HEK293 (cell line): Measurements from ENCODE around the gene CTNNA2.

Source experiments
- CTCF ChIA-PET: fragments of 350-600 bp; formaldehyde crosslinking; extraction: SDS; loops from one replicate; lab custom pipeline; 2021; ENCODE audit warnings: antibody characterized with exemption; lab: Yijun Ruan, JAX
- POLR2A ChIA-PET: fragments of 300-600 bp; formaldehyde crosslinking; extraction: SDS; loops from one replicate; lab custom pipeline; 2020; ENCODE audit warnings: antibody characterized with exemption, inconsistent platforms; lab: Yijun Ruan, JAX
- H3K27ac ChIP-seq: fragments of 200-500 bp; sonication (Bioruptor generic); 2 replicates; pipeline ENCODE4 v1.5.1; 2014; ENCODE audit warnings: low read depth, low read length, control low read depth, inconsistent platforms; ENCODE audit errors: extremely low read depth
- H3K36me3 ChIP-seq, 2 experiments: fragments of 200-500 bp in 1 of 2; sonication (Bioruptor generic) in 1 of 2; 1 replicate in 1 of 2; 2 replicates in 1 of 2; pipeline ENCODE4 v1.5.1; 2014 to 2017; ENCODE audit warnings: inconsistent platforms in 2 of 2, low read length in 2 of 2; ENCODE audit not compliant: control insufficient read depth in 2 of 2, insufficient read depth in 1 of 2
- H3K4me1 ChIP-seq: fragments of 200-500 bp; sonication (Bioruptor generic); 2 replicates; pipeline ENCODE4 v1.5.1; 2014; ENCODE audit warnings: mild to moderate bottlenecking, low read length, inconsistent platforms; ENCODE audit not compliant: control insufficient read depth, insufficient read depth
- H3K4me3 ChIP-seq: 2 replicates; pipeline ENCODE4 v1.5.1; 2011; ENCODE audit warnings: low read depth, mild to moderate bottlenecking, control low read depth, low read length, moderate library complexity
- H3K9me3 ChIP-seq: fragments of 200-500 bp; sonication (Bioruptor generic); 2 replicates; pipeline ENCODE4 v1.5.1; 2014; ENCODE audit warnings: low read depth, low read length, inconsistent platforms; ENCODE audit not compliant: control insufficient read depth, insufficient read depth
- HOXC10 ChIP-seq: sonication (generic); formaldehyde crosslinking; IDR thresholded peaks from 2 replicates; pipeline ENCODE4 v1.8.1; 2023; ENCODE audit warnings: mild to moderate bottlenecking, missing genetic modification reagents
- PRDM10 ChIP-seq: fragments of 450-650 bp; formaldehyde crosslinking; IDR thresholded peaks from 2 replicates; pipeline ENCODE4 v1.5.1; 2016; ENCODE audit warnings: missing biosample characterization, missing genetic modification characterization
- ZFP37 ChIP-seq: fragments of 450-650 bp; formaldehyde crosslinking; IDR thresholded peaks from 2 replicates; pipeline ENCODE4 v1.5.1; 2016; ENCODE audit warnings: missing biosample characterization, missing genetic modification characterization
- ZNF157 ChIP-seq: fragments of 450-650 bp; formaldehyde crosslinking; IDR thresholded peaks from 2 replicates; pipeline ENCODE4 v1.5.1; 2016; ENCODE audit warnings: missing biosample characterization, missing genetic modification characterization
- ZNF324 ChIP-seq: fragments of 450-650 bp; formaldehyde crosslinking; IDR thresholded peaks from 2 replicates; pipeline ENCODE4 v1.5.1; 2016; ENCODE audit warnings: missing biosample characterization, missing genetic modification characterization
- ZNF341 ChIP-seq: fragments of 450-650 bp; formaldehyde crosslinking; IDR thresholded peaks from 2 replicates; pipeline ENCODE4; 2016; ENCODE audit warnings: low read depth, missing biosample characterization, missing genetic modification characterization
- ZNF398 ChIP-seq: fragments of 450-650 bp; formaldehyde crosslinking; IDR thresholded peaks from 2 replicates; pipeline ENCODE4 v1.5.1; 2017; ENCODE audit warnings: missing biosample characterization, missing genetic modification characterization
- ZNF518A ChIP-seq: fragments of 450-650 bp; formaldehyde crosslinking; conservative IDR thresholded peaks from 2 replicates; pipeline ENCODE4 v1.5.1; 2016; ENCODE audit warnings: low read depth, missing biosample characterization, missing genetic modification characterization
- ZNF521 ChIP-seq: fragments of 450-650 bp; formaldehyde crosslinking; IDR thresholded peaks from 2 replicates; pipeline ENCODE4 v1.5.1; 2017; ENCODE audit warnings: missing biosample characterization, mild to moderate bottlenecking, missing genetic modification characterization
- ZNF610 ChIP-seq: fragments of 450-650 bp; formaldehyde crosslinking; IDR thresholded peaks from 2 replicates; pipeline ENCODE4 v1.5.1; 2016; ENCODE audit warnings: missing biosample characterization, missing genetic modification characterization, borderline replicate concordance
- ZNF624 ChIP-seq: fragments of 450-650 bp; formaldehyde crosslinking; IDR thresholded peaks from 2 replicates; pipeline ENCODE4 v1.5.1; 2017; ENCODE audit warnings: missing biosample characterization, missing genetic modification characterization
- ZNF707 ChIP-seq: fragments of 450-650 bp; formaldehyde crosslinking; IDR thresholded peaks from 2 replicates; pipeline ENCODE4 v1.5.1; 2016; ENCODE audit warnings: missing biosample characterization, missing genetic modification characterization
- ZNF837 ChIP-seq: fragments of 450-650 bp; formaldehyde crosslinking; IDR thresholded peaks from 2 replicates; pipeline ENCODE4 v1.5.1; 2016; ENCODE audit warnings: missing biosample characterization, missing genetic modification characterization
- TF ChIP-seq, protein P1 (sequence below): IDR thresholded peaks from 2 replicates; pipeline ENCODE4 v1.6.1; 2011; ENCODE audit warnings: mild to moderate bottlenecking, low read depth, low read length, borderline replicate concordance

CTNNA2 gene

DNA sequence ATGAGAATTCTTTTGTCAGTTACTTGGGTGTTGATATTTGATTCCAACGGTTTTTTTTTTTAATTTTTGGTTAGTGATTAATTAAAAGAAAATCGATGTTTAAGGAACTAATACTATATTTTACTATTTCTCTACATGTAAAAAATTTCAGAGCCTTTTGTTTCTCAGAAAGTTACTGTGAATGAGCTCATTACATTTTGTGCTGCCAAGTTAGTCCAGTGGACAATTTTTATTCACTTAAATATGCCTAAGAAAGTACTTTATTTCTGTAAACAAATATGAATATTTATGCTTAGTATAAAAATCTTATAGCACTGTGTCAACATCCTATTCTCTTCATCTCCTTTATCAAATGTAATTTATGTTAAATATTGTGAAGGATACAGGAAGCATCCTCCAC is 309.3 kb downstream of the CTNNA2 start (continued):
- TF ChIP-seq ZNF837 (tag by site-specific recombination) = no peak
- TF ChIP-seq ZNF324 (tag by site-specific recombination) = no peak
- TF ChIP-seq ZNF521 = no peak

DNA sequence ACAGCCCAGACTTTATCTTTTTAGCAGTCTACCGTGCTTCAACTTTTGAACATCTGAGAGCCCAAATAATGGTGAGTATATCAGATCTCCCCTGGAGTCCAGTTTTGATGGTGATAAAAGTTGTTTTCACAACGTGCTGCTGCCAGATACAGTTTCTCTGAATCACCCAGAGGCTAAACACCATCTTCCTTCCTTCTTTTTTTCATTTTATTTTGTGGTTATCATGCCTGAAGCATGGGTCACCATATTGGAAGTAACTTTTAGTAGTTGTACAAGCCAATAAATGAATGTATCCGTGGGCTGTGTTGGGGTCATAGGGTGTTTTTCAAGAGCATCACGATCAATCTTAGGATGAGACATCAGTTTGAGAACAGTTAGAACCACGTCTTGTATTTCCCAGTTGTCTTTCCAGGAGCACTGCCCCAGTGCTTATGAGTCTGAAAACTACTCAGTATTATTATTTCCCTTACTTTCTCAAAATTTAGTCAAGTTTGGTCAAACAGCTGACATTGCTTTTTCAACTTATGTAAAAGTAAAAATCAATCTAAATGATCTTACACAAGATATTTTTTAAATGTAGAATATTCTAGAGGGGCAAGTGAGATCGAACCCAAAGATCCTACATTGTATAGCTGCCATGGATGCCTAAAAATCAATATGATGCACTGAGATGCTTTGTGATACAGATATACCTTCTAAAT is 311.4 kb downstream of the CTNNA2 start:
- Histone ChIP-seq H3K9me3 (no peaks in the 10 kb centered on the region), H3K4me3 (no peak overlapping the region), H3K27ac (no peak overlapping the region), H3K4me1 (no peaks in the 10 kb centered on the region), H3K36me3 (no peaks in the 10 kb centered on the region)
- ChIA-PET POLR2A (no interaction called here), CTCF (no interaction called here)
- TF ChIP-seq PRDM10 (no peak), HOXC10 (CRISPR knock-in tag) (no peak), ZNF707 (tag by site-specific recombination) (no peak), ZNF624 (tag by site-specific recombination) (no peak), ZNF518A (no peak), ZFP37 (no peak), ZNF398 (tag by site-specific recombination) (no peak), ZNF157 (tag by site-specific recombination) (no peak), ZNF341 (tag by site-specific recombination) (no peak), ZNF610 (tag by site-specific recombination) (no peak)
- TF ChIP-seq, protein P1, sequence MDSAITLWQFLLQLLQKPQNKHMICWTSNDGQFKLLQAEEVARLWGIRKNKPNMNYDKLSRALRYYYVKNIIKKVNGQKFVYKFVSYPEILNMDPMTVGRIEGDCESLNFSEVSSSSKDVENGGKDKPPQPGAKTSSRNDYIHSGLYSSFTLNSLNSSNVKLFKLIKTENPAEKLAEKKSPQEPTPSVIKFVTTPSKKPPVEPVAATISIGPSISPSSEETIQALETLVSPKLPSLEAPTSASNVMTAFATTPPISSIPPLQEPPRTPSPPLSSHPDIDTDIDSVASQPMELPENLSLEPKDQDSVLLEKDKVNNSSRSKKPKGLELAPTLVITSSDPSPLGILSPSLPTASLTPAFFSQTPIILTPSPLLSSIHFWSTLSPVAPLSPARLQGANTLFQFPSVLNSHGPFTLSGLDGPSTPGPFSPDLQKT = no peak
